ENCODE results near the gene PROS1. TPM values are rescaled to one million over a fixed set of nuclear protein-coding genes. Genes with fewer than 3 reads are reported as not detected.

Gene PROS1
- total RNA-seq, 1 experiment from 2014 or later: 1.3 TPM

DNA sequence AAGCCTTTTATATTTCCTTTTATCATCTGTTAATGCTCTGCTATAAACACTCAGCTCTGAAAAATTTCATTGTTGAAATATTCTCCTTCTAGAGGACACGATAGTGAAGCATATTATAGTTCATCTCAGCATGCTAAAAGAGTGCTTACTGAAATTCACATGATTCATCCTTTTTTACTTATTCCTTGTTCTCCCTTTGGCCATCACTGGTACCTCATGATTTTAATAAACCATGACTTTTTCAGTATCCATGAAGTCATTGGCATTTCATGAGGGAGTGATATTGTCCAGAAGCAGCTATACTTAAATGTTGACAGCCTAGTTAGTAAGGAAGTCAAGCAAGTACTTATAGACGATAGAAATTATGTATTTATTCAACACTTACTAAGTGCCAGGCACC, 112.7 kb downstream of the PROS1 start:
- no peak overlapping the region for H2BK15ac ChIP-seq (ENCODE audit: low read depth, low read length)
- H3K4me1 ChIP-seq (ENCODE audit: insufficient read depth, low read length): no peaks in the 10 kb centered on the region
- H3K27ac Mint-ChIP-seq: no peak overlapping the region
- H3K18ac ChIP-seq (ENCODE audit: insufficient read length, low read depth, low read length): no peak overlapping the region
- no peaks in the 10 kb centered on the region; the same call in 1 of the 2 replicates for H3K27me3 Mint-ChIP-seq (ENCODE audit: low read depth)
- H3K4me1 Mint-ChIP-seq: no peaks in the 10 kb centered on the region
- no peaks in the 10 kb centered on the region for H4K20me1 ChIP-seq (ENCODE audit: control insufficient read depth, insufficient read depth, insufficient read length)
- no peak overlapping the region for H3K27ac ChIP-seq (ENCODE audit: insufficient read length, low read depth, low read length)
- no peak overlapping the region for H3K9ac ChIP-seq (ENCODE audit: extremely low read depth, insufficient read length, low read length)
- H2BK5ac ChIP-seq (ENCODE audit: insufficient read length, low read length): no peak overlapping the region
- H4K91ac ChIP-seq (ENCODE audit: insufficient read length, low read depth, low read length): no peak overlapping the region
- no peak overlapping the region for H2BK12ac ChIP-seq (ENCODE audit: insufficient read length, low read depth, low read length)
- H3K23ac ChIP-seq (ENCODE audit: insufficient read length, low read depth, low read length): no peak overlapping the region
- TF ChIP-seq, protein P1, sequence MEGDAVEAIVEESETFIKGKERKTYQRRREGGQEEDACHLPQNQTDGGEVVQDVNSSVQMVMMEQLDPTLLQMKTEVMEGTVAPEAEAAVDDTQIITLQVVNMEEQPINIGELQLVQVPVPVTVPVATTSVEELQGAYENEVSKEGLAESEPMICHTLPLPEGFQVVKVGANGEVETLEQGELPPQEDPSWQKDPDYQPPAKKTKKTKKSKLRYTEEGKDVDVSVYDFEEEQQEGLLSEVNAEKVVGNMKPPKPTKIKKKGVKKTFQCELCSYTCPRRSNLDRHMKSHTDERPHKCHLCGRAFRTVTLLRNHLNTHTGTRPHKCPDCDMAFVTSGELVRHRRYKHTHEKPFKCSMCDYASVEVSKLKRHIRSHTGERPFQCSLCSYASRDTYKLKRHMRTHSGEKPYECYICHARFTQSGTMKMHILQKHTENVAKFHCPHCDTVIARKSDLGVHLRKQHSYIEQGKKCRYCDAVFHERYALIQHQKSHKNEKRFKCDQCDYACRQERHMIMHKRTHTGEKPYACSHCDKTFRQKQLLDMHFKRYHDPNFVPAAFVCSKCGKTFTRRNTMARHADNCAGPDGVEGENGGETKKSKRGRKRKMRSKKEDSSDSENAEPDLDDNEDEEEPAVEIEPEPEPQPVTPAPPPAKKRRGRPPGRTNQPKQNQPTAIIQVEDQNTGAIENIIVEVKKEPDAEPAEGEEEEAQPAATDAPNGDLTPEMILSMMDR (conservative IDR thresholded peaks at IDR 0.05): no peak
- H3K9me3 ChIP-seq (ENCODE audit: control insufficient read depth, low read depth, low read length): peaks cover 66% of the 10 kb centered on the region
- H3K4me3 Mint-ChIP-seq: no peak overlapping the region
- H3K9me3 Mint-ChIP-seq: peaks cover 85 to 88% of the 10 kb centered on the region in 2 experiments
- H3K14ac ChIP-seq (ENCODE audit: insufficient read depth, low read length): no peak overlapping the region
- H3K79me2 ChIP-seq (ENCODE audit: insufficient read depth, low read length): no peaks in the 10 kb centered on the region
- H2BK120ac ChIP-seq (ENCODE audit: low read depth, low read length, poor library complexity, severe bottlenecking): no peak overlapping the region
- H4K5ac ChIP-seq (ENCODE audit: insufficient read length, low read depth, low read length): no peak overlapping the region
- no peak overlapping the region for H4K8ac ChIP-seq (replicated peaks; ENCODE audit: insufficient read length, low read depth, low read length)
- no peaks in the 10 kb centered on the region for H3K79me1 ChIP-seq (ENCODE audit: insufficient read depth, low read depth, low read length, poor library complexity, severe bottlenecking)
- H3K23me2 ChIP-seq (ENCODE audit: insufficient read length, low read depth, low read length, poor library complexity, severe bottlenecking): no peaks in the 10 kb centered on the region
- H3T11ph ChIP-seq (ENCODE audit: low read length): no peak overlapping the region
- no peak overlapping the region for H2AFZ ChIP-seq (ENCODE audit: low read length)
- no peak overlapping the region for H2AK5ac ChIP-seq (ENCODE audit: insufficient read length, low read length)
- H3K4me2 ChIP-seq (ENCODE audit: insufficient read depth, insufficient read length, low read length): no peak overlapping the region
- H3K4ac ChIP-seq (ENCODE audit: low read depth, low read length): no peak overlapping the region
- no peak overlapping the region for H3K56ac ChIP-seq (ENCODE audit: insufficient read length, low read depth, low read length)
- H3K36me3 Mint-ChIP-seq (ENCODE audit: insufficient read depth in 1 of 3, low read depth in 3 of 3): peaks cover 6 to 22% (median 7%) of the 10 kb centered on the region in 3 experiments; a peak in 6 of 7 replicates
- DNase-seq: no peak
- no peaks in the 10 kb centered on the region for H3K27me3 ChIP-seq (ENCODE audit: insufficient read depth, low read length)
- no peak overlapping the region for H2BK20ac ChIP-seq (ENCODE audit: low read depth, low read length, poor library complexity, severe bottlenecking)
- WGBS (ENCODE audit: extremely low coverage, insufficient read length, low lambda C conversion rate): no CpG with 5 or more reads among the region's 2 CpGs

Measured in H9 (cell line).